Measurements from ENCODE around the gene TNRC18.
"Not testable (repeated sequence)": the region's sequence is repeated elsewhere in the genome, so short reads cannot be mapped to it uniquely, and the experiment has no call there.

TNRC18 gene

DNA sequence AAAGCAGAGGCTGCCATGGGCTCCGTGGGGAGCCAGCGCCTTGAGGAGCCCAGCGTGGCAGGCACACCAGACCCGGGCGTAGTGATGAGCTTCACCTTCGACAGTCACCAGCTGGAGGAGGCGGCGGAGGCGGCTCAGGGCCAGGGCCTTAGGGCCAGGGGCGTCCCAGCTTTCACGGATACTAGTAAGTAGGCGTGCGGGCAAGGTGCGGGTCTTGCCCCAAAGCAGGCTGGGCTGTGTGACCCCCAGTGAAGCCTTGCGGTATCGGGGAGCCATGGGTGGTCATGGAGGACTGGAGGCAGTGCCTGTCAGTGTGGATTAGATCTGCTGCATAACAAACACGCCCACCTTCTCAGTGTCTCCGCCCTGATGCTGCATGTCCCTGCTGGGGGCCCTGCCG is 135.8 kb downstream of the TNRC18 start:
- no peak for DNase-seq

DNA sequence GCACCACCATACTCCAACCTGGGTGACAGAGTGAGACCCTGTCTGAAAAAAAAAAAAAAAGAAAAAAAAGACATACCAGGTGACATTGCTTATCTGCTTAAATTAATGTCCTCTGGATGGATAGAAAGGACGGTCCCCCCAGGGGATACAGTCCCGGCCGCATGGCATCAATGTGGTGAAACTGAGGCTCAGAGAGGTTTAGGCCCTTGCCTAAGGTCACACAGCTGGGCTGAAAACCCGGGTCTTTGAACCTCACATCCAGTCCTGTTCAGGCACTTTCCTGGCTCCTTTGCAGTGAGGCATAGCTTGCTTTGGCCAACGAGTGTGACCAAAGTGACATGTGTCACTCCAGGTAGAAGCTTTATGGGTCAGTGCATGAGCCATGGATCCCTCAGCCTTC is 136.3 kb downstream of the TNRC18 start:
- DNase-seq: not testable (repeated sequence)

DNA sequence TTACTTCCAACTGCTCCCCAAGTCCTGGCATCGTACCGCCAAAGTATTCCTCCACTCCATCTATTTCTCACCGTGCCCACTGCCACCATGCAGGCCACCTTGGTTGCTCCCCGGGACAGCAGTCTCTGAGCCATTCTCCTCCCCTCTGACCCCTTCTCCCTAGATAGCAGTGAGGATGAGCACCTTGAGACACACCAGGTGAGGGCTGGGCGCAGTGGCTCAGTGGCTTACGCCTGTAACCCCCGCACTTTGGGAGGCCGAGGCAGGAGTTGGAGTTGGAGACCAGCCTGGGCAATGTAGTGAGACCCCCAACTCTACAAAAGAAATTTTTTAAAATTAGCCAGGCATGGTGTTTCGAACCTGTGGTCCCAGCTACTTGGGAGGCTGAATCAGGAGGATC is 136.7 kb downstream of the TNRC18 start:
- DNase-seq: no peak

DNA sequence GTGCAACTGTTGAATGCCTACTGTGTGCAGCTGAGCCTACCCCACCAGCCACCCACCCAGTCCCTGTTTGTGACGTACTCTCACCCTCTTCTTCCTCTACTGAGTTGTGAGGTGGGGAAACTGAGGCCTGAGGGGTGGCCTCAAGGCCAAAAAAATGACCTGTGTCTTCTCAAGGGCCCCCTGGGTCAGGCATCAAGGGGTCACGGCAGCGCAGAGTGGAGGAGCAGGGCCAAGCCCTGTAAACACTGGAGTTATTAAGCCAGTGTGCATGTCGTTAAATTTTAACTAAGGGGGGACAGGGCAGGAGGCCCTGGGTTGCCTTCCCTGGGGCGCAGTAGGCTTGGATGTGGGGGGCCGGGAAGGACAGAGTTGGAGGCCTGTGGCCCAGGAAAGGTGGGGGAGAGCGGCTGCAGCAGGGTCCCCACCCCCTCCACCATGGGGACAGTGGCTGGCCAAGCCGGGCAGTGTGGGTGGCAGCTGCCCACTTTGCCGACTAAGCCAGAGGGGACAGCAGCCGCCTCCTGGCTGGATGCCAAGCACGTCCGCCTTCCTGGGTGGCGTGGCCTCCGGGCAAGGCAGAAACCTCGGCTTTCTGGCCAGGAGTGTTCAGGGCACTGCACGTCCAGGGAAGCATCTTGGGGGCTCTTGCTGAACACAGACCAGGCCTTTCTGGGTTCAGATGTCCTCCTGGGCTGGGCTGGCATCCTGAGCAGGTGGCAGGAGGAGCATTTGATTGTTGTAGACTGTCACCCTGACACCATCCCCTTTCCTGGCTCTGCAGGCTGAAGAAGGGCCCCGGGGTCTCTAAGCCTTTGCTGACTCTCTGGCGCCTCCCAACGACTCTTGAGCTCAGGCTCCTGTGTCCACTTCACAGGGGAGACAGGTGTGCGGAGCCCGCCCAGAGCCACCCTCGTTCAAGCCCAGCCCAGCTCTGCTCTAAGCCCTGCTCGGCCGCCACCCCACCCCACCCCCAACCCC is 139.0 kb downstream of the TNRC18 start:
- DNase-seq: no peak

DNA sequence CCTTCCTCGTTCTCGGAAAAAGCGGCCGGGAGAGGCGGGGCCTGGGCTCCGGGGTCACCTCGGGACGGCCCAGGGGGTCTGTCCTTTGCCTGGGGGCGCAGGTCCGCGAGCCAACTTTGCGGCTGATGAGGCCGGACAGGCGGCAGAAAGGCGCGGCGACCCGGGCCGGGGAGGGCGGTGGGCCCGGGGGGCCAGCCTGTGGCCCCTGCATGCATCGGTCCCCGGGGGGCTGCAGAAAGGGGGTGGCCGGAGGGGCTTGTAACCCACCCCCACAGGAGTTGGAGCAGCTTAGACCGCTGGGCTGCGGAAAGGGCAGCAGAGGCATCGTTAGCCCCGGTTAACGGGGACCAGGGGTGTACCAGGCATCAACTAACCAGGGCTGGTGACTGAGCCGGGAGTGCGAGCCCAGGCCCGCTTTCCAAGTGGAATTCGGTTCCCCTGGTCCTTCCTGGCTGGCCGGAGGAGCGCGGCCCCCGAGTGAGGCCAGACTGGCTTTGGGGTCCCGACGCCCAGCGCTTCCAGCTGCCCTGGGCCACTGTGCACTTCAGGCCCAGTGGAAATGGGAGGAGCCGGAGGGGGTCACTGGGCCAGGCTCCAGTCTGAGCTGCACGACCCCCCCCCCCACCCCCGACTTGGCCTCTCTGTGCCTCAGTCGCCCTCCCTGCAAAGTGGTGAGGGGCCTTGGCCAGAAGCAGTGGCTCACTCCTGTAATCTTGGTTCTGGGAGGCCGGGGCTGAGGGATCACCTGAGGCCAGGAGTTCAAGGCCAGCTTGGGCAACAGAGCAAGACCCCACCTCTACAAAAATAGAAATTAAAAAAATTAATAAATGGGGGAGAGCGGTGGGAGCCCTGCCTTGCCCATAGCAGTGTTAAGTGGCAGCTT is 140.0 kb downstream of the TNRC18 start:
- no peak for DNase-seq

DNA sequence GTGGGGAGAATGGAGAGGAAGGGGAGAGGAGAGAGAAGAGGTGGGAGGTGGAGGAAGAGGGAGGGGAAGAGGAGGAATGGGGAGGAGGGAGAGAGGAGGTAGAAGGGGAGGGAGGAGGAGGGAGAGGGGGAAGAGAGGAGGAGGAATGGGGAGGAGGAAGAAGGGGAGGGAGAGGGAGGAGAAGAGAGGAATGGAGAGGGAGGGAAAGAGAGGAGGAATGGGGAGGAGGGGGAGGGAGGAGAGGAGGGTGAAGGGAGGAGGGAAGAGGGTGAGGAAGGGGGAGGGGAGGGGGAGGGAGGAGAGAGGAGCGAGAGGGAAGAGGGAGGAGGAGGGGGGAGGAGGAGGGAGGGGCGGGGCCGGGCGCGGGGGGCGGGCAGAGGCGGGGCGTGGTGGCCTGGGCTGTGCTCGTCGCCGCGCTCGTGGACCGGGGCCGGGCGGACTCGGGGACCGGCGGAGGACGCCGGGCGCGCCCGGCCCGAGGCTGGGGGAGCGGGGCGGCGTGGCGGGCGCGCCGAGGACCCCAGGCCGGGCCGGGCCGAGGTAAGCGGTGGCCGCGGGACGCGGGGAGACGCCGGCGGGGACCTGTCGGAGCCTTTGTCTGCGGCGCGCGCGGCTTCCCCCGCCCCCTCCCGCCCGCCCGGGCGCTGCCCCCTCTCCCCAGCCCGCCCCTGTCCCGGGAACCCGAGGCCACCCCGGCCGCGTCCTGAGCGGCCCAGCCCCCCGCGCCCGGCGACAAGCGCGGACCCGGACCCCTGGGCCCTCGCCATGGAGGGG is 140.9 kb downstream of the TNRC18 start, which contains the start of gene SLC29A4:
SLC29A4 (plus strand) TSS at position 401 of the 774 bp plus-strand sequence. CDS start 4,874 bp downstream, outside the sequence.
- DNase-seq: no peak

DNA sequence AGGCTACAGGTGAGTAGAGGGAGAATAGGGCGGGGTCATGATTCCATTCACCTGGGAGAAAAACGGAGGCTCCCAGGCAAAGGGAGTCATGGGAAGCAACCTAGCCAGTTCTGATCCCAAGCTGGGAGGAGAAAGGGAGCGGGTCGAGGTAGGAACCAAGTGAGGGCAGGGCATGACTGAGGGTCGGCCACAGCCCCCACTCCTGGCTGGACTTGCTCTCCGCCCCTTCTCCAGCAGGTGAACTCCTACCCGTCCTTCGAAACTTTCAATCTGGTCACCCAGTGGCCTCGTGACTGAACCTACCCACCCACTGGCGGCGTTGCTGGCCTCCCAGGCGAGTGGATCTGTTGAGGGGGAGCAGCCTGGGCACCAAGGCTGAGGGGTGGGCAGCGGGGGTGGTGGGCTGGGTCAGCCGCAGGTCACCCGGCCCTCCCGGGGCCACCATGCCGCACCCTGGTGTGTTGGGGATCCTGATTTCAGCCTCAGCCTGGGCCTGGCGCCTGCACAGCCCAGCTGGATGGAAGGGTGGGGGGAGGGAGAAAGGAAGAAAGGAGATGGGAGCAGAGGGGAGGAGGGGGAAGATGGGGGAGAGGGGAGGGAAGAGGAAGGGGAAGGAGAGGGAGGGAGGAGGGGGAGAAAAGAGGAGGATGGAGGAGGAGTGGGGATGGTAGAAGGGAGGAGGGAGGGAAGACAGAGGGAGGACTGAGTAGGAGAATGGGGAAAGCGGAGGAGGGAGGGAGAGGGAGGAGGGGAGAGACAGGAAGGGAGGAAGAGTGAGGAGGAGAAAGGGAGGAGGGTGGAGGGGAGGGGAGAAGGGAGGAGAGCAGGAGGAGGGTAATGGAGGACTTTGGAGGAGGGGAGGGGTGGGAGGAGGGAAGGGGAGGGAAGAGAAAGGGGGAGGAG is 141.8 kb downstream of the TNRC18 start:
- not testable (repeated sequence) for DNase-seq

DNA sequence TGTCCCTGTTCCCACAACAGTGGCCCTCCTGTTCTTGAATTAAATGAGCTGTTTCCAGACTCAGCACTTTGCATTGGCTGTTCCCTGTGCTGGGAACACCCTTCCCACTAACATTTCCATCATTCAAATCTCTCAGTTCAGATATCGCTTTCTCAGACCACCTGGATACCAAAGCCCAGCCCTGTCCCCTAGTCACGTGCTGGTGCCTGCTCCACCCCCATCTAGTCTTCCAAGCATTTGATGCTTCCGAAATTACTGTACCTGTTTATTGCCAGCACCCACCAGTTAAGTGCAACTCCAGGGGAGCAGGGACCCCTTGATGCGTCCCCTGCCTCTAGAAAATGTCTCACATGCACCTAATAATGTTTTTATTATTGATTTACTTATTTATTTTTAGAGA is 143.9 kb downstream of the TNRC18 start:
- DNase-seq: no peak

DNA sequence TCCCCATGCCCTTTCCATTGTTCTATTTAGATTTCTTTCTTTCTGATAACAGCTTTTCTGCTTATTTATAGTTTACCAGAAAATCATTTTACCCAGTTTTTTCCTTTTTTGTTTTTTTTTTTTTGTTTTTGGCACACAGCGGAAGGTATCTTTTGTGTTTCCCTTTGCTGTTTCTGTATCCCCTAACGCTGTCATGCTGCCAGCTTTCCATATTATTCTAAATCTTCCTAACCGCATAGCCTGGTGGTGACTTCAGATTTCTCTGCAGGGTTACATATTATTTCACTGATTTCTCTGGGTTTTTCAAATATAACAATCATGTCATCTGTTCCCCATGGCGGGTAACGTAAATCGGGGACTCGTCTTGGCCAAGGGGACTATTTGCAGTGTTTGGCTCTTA is 144.9 kb downstream of the TNRC18 start:
- no peak for DNase-seq

DNA sequence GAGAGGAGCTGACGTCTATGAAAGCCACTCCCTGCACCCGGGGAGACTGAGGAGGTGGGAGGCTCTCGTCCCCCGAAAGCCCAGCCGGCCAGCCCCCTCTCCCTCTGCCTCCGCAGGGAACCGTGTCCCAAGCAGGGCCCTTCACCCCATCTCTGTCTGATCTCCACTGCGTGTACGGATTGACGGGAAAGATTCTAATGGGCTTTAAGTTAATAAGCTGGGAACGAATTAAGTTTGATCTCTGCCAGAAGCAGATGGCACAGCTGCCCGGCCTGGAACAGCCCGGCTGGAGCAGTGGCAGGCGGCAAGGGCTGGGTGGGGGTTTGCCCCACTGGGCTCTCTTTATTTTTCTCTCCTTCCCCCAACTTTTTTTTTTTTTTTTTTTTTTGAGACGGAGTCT is 147.0 kb downstream of the TNRC18 start:
- no peak for DNase-seq

DNA sequence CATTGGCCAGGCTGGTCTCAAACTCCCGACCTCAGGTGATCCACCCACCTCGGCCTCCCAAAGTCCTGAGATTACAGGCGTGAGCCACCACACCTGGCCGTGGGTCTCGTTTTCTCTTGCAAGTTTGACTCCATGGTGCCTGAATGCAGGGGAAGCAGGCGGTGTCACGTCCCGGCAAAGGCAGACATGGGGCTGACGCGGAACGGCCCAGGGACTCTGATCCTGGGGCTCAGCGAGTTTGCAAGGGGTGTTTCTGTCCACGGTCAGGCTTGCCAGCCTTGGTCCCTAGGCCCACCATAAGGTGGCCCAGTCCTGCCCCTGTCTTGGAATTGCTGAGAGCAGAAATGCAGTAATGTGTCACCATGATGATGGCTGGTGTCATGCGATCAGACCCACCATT is 147.5 kb downstream of the TNRC18 start:
- not testable (repeated sequence) for DNase-seq

DNA sequence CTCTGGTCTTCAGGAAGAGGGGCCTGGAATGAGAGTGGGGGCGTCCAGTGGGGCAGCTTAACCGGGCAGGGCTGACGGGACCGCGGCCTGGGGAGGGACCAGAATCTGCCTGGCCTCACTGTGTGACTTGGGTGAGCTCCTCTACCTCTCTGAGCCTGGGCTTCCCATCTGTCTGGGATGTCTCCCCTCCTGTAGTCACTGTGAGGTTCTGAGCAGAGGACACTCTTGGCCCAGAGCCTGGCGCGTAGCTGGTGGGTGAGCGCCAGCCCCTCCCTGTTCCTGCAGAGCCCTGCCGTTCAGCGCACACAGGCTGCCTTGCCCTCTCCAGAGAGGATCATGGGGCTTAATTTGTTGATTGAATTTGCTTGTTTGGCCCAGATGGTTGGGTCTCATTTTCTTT is 148.1 kb downstream of the TNRC18 start:
- DNase-seq: not testable (repeated sequence)

DNA sequence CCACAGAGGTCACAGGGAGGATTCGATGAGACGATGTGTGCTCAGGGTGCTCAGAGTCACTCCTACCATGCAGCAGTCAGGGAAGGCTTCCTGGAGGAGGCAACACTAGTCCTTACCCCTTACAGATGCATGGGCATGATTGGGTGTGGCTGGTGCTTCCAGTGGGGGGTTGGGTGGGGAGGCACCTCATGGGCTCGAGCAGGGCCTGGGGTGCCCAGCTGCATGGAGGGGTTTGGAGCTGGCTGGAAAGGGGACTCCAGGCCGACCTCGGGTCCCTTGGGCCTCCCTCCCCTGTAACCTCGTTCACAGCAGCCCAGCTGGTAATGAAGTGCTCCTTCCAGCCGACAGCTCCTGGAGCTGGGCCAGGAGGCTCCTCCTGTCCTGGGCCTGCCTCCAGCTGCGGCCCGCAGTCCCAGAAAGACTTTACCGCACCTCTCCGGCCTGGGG is 148.6 kb downstream of the TNRC18 start:
- not testable (repeated sequence) for DNase-seq

DNA sequence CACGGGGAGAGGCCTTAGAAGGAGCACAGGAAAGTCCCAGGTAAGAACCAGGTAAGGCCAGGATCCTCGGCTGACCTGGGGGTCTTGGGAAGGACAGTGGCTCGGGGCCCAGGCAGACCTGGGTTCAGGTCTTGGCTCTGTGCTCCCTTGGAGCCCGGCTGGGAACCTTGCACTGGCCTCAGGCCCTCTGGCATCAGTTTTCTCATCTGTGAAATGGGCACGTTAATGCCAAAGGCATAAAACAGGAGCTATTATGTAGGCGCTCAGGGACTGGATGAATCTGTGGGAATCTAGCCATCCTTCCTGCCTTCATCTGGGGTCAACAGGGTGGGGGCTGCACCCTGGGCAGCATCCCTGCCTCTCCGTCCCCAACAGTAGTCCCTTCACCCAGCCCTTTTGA is 149.2 kb downstream of the TNRC18 start:
- DNase-seq: no peak

DNA sequence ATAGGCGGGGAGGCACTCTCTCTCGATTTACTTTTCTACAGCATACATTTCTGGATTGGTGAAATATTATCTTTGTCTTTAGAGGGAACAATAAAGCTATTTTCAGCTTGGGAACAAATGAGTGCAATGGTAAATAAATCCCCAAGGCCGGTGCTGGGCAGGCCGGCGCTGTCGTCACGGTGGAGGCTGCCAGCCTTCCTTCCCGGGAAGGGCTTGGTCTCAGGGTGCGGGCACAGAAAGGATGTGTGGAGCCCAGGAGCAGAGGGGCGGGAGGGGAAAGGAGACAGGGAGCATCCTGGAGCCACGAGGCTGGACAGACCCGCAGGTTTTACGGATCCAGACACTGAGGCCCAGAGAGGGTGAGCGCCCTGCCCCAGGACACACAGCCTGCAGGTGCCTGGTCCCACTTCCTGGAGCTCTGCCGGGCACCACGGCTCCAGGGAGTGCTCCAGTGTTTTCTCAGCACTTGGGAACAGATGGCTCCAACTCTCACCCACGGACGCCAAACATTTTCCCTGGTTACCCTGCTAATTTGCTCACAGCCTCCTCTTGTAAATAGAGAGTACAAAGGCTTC is 149.7 kb downstream of the TNRC18 start:
- not testable (repeated sequence) for DNase-seq

DNA sequence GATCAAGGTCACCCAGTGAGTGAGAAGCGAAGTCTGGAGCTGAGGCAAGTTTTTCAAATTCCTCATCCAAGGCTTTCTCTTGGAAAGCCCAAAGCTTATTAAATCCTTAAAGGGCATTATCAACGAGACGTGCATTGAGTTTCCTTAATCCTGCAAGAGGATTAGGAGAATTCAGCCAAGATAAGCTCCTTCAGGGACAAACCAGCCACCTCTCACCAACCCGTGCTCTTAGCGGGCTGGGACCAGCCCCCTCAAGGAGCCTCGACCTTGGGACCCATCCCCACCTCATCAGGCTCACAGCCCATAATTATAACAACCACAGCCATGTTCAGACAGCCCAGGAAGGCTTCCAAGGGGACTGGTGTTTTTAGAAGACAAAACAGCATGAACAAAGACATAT is 152.8 kb downstream of the TNRC18 start:
- DNase-seq: no peak

DNA sequence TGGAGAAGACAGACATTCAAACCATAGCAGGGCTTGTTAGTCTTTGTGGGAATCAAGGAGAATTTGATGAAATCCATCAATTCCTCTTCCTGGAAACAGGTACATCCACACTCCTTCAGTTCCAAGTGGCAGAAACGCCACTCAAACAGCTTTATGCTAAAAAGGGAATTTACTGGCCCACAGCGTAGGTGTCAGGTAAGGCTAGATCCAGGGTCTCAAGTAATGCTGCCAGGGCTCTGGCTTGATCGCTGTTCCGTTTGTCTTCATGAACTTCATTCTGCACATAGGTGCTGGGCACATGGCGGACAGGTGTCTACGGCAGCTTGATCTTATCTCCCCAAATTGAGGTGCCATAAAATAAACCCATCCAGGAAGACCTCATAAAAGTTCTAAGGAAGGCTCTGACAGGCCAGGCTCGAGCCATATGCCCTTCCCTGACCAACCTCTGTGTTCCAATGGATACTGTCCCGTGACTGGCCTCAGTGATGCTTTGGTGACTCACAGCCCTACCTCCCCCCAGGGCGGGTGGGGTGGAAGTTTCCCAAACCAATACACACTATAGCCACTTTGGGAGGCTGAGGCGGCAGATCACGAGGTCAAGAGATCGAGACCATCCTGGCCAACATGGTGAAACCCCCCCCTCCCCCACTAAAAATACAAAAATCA is 153.5 kb downstream of the TNRC18 start:
- not testable (repeated sequence) for DNase-seq

DNA sequence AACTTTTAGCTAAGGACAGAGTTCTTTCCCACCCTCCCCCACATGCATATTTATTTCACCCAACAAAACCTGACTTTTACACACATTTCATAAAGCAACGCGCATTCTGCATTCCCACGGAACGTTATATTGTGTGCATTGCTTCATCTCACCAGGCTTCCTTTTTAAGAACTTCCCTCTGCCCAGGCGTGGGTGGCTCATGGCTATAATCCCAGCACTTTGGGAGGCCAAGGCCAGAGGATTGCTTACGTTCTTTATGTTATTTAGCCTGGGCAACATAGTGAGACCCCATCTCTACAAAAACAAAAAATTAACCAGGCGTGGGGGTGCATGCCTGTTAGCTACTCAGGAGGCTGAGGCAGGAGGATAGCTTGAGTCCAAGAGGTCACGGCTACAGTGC is 155.8 kb downstream of the TNRC18 start:
- not testable (repeated sequence) for DNase-seq

DNA sequence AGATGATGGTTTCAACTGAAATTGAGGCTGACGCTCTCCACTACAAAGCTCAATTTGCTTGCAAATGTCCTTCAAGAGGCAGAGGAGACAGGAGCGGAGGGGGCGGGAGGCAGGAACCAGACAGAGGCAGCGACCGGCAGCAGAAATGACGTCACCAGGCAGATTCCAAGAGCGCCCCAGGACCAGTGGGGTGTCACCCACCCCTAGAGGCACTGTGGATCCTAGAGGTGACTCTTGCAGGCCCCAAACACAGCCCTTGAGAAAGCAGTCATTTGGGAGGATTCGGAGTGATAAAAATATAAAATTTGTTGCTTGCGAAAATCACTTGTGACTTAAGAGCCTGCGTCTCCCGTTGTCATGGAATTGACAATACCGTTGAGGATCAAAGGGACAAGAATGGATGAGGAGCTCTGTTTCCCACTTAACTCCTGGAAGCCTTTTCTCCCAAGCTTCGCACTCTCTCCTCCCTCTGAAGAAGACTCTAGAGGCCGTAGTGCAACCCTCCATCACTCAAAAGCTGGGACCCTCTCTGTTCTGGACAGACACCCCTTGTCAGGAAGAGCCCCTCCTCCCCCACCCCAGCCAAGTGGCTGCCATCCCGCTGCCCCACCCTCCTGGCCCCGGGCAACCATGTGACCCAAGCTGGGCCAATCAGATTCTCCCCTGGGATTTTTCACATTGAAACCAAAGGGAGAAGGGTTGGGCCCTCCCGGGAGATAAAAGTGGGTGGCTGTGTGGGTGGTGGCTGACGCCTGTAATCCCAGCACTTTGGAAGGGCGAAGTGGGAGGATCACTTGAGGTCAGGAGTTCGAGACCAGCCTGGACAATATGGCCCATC is 157.2 kb downstream of the TNRC18 start:
- DNase-seq: no peak

Data from effector CD4-positive, alpha-beta T cell (primary cell).